HEK293 (cell line): Measurements from ENCODE around the gene EPHX1.

ENCODE experiments used
- CTCF ChIA-PET: fragments of 350-600 bp; formaldehyde crosslinking; extraction: SDS; loops from one replicate; lab custom pipeline; 2021; ENCODE audit warnings: antibody characterized with exemption; lab: Yijun Ruan, JAX
- POLR2A ChIA-PET: fragments of 300-600 bp; formaldehyde crosslinking; extraction: SDS; loops from one replicate; lab custom pipeline; 2020; ENCODE audit warnings: antibody characterized with exemption, inconsistent platforms; lab: Yijun Ruan, JAX
- H3K27ac ChIP-seq: fragments of 200-500 bp; sonication (Bioruptor generic); 2 replicates; pipeline ENCODE4 v1.5.1; 2014; ENCODE audit warnings: low read depth, low read length, control low read depth, inconsistent platforms; ENCODE audit errors: extremely low read depth
- H3K36me3 ChIP-seq, 2 experiments: fragments of 200-500 bp in 1 of 2; sonication (Bioruptor generic) in 1 of 2; 1 replicate in 1 of 2; 2 replicates in 1 of 2; pipeline ENCODE4 v1.5.1; 2014 to 2017; ENCODE audit warnings: inconsistent platforms in 2 of 2, low read length in 2 of 2; ENCODE audit not compliant: control insufficient read depth in 2 of 2, insufficient read depth in 1 of 2
- H3K4me1 ChIP-seq: fragments of 200-500 bp; sonication (Bioruptor generic); 2 replicates; pipeline ENCODE4 v1.5.1; 2014; ENCODE audit warnings: mild to moderate bottlenecking, low read length, inconsistent platforms; ENCODE audit not compliant: control insufficient read depth, insufficient read depth
- H3K4me3 ChIP-seq: 2 replicates; pipeline ENCODE4 v1.5.1; 2011; ENCODE audit warnings: low read depth, mild to moderate bottlenecking, control low read depth, low read length, moderate library complexity
- H3K9me3 ChIP-seq: fragments of 200-500 bp; sonication (Bioruptor generic); 2 replicates; pipeline ENCODE4 v1.5.1; 2014; ENCODE audit warnings: low read depth, low read length, inconsistent platforms; ENCODE audit not compliant: control insufficient read depth, insufficient read depth
- BCL11B ChIP-seq: fragments of 450-650 bp; formaldehyde crosslinking; IDR thresholded peaks from 2 replicates; pipeline ENCODE4 v1.5.1; 2016; ENCODE audit warnings: low read depth, missing biosample characterization, missing genetic modification characterization
- GLI4 ChIP-seq: fragments of 450-650 bp; formaldehyde crosslinking; IDR thresholded peaks from 2 replicates; pipeline ENCODE4 v1.5.1; 2016; ENCODE audit warnings: missing biosample characterization, missing genetic modification characterization
- KLF1 ChIP-seq: fragments of 450-650 bp; formaldehyde crosslinking; IDR thresholded peaks from 2 replicates; pipeline ENCODE4 v1.5.1; 2016; ENCODE audit warnings: missing biosample characterization, missing genetic modification characterization
- OSR2 ChIP-seq: fragments of 450-650 bp; formaldehyde crosslinking; IDR thresholded peaks from 2 replicates; pipeline ENCODE4 v1.5.1; 2016; ENCODE audit warnings: missing biosample characterization, missing genetic modification characterization
- REPIN1 ChIP-seq: fragments of 450-650 bp; formaldehyde crosslinking; IDR thresholded peaks from 2 replicates; pipeline ENCODE4 v1.5.1; 2017; ENCODE audit warnings: missing biosample characterization, missing genetic modification characterization, low read depth
- TRIM28 ChIP-seq: IDR thresholded peaks from 2 replicates; pipeline ENCODE4 v1.6.1; 2011; ENCODE audit warnings: low read length, control low read depth, borderline replicate concordance
- ZNF37A ChIP-seq: fragments of 450-650 bp; IDR thresholded peaks from 2 replicates; pipeline ENCODE4 v1.5.1; 2018; ENCODE audit warnings: missing biosample characterization, missing genetic modification characterization
- ZNF394 ChIP-seq: fragments of 450-650 bp; formaldehyde crosslinking; IDR thresholded peaks from 2 replicates; pipeline ENCODE4 v1.5.1; 2016; ENCODE audit warnings: missing biosample characterization, missing genetic modification characterization, mild to moderate bottlenecking, moderate library complexity, borderline replicate concordance
- ZNF423 ChIP-seq: fragments of 450-650 bp; formaldehyde crosslinking; IDR thresholded peaks from 2 replicates; pipeline ENCODE4 v1.5.1; 2016; ENCODE audit warnings: missing biosample characterization, missing genetic modification characterization
- ZNF596 ChIP-seq: fragments of 450-650 bp; IDR thresholded peaks from 2 replicates; pipeline ENCODE4 v1.5.0; 2018; ENCODE audit warnings: missing biosample characterization, mild to moderate bottlenecking, missing genetic modification characterization, moderate library complexity
- ZNF629 ChIP-seq: fragments of 450-650 bp; formaldehyde crosslinking; IDR thresholded peaks from 2 replicates; pipeline ENCODE4 v1.5.1; 2017; ENCODE audit warnings: missing biosample characterization, missing genetic modification characterization
- ZNF664 ChIP-seq: fragments of 450-650 bp; formaldehyde crosslinking; IDR thresholded peaks from 2 replicates; pipeline ENCODE4 v1.5.1; 2016; ENCODE audit warnings: missing biosample characterization, missing genetic modification characterization
- TF ChIP-seq, protein P1 (sequence below): fragments of 450-650 bp; formaldehyde crosslinking; IDR thresholded peaks from 2 replicates; pipeline ENCODE4 v1.5.1; 2017; ENCODE audit warnings: missing biosample characterization, missing genetic modification characterization
- TF ChIP-seq, protein P2 (sequence below): fragments of 450-650 bp; formaldehyde crosslinking; IDR thresholded peaks from 2 replicates; pipeline ENCODE4 v1.5.1; 2016; ENCODE audit warnings: missing biosample characterization, missing genetic modification characterization
- TF ChIP-seq, protein P3 (sequence below): fragments of 450-650 bp; formaldehyde crosslinking; IDR thresholded peaks from 2 replicates; pipeline ENCODE4 v1.5.1; 2016; ENCODE audit warnings: missing biosample characterization, missing genetic modification characterization
- TF ChIP-seq, protein P4 (sequence below): fragments of 450-650 bp; formaldehyde crosslinking; IDR thresholded peaks from 2 replicates; pipeline ENCODE4 v1.5.1; 2017; ENCODE audit warnings: missing biosample characterization, missing genetic modification characterization

Gene EPHX1

DNA sequence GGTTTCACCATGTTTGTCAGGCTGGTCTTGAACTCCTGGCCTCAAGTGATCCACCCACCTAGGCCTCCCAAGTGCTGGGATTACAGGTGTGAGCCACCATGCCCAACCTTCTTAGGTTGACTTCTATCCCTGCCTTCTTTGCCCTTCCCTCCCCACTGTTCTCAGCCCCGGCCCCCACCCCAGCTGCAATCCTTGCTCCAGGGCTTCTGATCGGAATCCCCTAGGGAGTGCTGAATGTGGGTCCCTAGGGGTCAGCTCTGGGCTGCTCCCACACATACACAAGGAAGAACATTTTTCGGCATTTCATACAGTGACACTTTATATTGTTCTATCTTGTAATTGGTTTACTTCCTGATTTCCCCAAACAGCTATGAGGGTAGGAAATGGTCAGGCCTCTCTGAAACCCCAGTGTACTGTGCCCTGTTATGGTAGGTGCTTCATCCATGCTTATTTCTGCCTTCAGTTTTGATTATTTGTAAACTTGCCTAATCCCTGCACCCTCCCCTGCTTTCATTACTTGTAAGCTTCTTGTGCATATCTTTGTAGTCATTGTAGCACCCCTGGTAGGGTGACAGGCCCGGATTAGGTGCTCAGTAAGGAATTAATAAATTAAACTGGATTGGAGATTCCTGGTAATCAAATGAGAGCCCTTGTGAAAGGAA lies 38.1 kb upstream of the EPHX1 start:
- POLR2A ChIA-PET, result interaction anchor here (0.5 to 5.0 kb wide), 16 partner anchors 9 to 291 kb away, joined by 3 to 41 read pairs (median 4); partner anchors contain the start of genes ENAH, EPHX1 and PYCR2
- CTCF ChIA-PET, result interaction anchor here (0.5 to 25.5 kb wide), 78 partner anchors 9 to 293 kb away, joined by 3 to 567 read pairs (median 6); partner anchors contain the start of genes ENAH, EPHX1 and PYCR2
- TF ChIP-seq, protein P1, sequence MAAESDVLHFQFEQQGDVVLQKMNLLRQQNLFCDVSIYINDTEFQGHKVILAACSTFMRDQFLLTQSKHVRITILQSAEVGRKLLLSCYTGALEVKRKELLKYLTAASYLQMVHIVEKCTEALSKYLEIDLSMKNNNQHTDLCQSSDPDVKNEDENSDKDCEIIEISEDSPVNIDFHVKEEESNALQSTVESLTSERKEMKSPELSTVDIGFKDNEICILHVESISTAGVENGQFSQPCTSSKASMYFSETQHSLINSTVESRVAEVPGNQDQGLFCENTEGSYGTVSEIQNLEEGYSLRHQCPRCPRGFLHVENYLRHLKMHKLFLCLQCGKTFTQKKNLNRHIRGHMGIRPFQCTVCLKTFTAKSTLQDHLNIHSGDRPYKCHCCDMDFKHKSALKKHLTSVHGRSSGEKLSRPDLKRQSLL (tag by site-specific recombination), result no peak
- TF ChIP-seq, protein P2, sequence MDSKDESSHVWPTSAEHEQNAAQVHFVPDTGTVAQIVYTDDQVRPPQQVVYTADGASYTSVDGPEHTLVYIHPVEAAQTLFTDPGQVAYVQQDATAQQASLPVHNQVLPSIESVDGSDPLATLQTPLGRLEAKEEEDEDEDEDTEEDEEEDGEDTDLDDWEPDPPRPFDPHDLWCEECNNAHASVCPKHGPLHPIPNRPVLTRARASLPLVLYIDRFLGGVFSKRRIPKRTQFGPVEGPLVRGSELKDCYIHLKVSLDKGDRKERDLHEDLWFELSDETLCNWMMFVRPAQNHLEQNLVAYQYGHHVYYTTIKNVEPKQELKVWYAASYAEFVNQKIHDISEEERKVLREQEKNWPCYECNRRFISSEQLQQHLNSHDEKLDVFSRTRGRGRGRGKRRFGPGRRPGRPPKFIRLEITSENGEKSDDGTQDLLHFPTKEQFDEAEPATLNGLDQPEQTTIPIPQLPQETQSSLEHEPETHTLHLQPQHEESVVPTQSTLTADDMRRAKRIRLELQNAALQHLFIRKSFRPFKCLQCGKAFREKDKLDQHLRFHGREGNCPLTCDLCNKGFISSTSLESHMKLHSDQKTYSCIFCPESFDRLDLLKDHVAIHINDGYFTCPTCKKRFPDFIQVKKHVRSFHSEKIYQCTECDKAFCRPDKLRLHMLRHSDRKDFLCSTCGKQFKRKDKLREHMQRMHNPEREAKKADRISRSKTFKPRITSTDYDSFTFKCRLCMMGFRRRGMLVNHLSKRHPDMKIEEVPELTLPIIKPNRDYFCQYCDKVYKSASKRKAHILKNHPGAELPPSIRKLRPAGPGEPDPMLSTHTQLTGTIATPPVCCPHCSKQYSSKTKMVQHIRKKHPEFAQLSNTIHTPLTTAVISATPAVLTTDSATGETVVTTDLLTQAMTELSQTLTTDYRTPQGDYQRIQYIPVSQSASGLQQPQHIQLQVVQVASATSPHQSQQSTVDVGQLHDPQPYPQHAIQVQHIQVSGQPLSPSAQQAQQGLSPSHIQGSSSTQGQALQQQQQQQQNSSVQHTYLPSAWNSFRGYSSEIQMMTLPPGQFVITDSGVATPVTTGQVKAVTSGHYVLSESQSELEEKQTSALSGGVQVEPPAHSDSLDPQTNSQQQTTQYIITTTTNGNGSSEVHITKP, result peak; percentile 57; the same call in 1 of the 2 replicates
- TF ChIP-seq, protein P3, sequence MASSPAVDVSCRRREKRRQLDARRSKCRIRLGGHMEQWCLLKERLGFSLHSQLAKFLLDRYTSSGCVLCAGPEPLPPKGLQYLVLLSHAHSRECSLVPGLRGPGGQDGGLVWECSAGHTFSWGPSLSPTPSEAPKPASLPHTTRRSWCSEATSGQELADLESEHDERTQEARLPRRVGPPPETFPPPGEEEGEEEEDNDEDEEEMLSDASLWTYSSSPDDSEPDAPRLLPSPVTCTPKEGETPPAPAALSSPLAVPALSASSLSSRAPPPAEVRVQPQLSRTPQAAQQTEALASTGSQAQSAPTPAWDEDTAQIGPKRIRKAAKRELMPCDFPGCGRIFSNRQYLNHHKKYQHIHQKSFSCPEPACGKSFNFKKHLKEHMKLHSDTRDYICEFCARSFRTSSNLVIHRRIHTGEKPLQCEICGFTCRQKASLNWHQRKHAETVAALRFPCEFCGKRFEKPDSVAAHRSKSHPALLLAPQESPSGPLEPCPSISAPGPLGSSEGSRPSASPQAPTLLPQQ (tag by site-specific recombination), result no peak
- TF ChIP-seq ZNF394 (tag by site-specific recombination) (0 out of 2 replicates have a peak, but pooled peaks have one; percentile 10), GLI4 (tag by site-specific recombination) (no peak), ZNF596 (tag by site-specific recombination) (no peak), ZNF629 (no peak), BCL11B (tag by site-specific recombination) (no peak), TRIM28 (no peak), KLF1 (no peak), REPIN1 (no peak), OSR2 (tag by site-specific recombination) (no peak), ZNF664 (tag by site-specific recombination) (0 out of 2 replicates have a peak, but pooled peaks have one; percentile 44), ZNF37A (no peak), ZNF423 (tag by site-specific recombination) (no peak)
- TF ChIP-seq, protein P4, sequence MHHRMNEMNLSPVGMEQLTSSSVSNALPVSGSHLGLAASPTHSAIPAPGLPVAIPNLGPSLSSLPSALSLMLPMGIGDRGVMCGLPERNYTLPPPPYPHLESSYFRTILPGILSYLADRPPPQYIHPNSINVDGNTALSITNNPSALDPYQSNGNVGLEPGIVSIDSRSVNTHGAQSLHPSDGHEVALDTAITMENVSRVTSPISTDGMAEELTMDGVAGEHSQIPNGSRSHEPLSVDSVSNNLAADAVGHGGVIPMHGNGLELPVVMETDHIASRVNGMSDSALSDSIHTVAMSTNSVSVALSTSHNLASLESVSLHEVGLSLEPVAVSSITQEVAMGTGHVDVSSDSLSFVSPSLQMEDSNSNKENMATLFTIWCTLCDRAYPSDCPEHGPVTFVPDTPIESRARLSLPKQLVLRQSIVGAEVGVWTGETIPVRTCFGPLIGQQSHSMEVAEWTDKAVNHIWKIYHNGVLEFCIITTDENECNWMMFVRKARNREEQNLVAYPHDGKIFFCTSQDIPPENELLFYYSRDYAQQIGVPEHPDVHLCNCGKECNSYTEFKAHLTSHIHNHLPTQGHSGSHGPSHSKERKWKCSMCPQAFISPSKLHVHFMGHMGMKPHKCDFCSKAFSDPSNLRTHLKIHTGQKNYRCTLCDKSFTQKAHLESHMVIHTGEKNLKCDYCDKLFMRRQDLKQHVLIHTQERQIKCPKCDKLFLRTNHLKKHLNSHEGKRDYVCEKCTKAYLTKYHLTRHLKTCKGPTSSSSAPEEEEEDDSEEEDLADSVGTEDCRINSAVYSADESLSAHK (tag by site-specific recombination), result no peak
- TF ChIP-seq, all 188 proteins: peak for 3
- peaks cover 14% of the 10 kb centered on the region for H3K4me1 ChIP-seq
- no peaks in the 10 kb centered on the region for H3K36me3 ChIP-seq
- H3K4me3 ChIP-seq, result no peak overlapping the region
- 0 out of 2 replicates have a peak overlapping the region, but pooled peaks have one; percentile 1 for H3K27ac ChIP-seq
- no peaks in the 10 kb centered on the region for H3K9me3 ChIP-seq
